T47D (cell line): Measurements from ENCODE around the gene RPL10L.

ENCODE experiments used
- DNase-seq, 2 experiments: peaks; one replicate each; pipeline versions ENCODE4 v3.0.0 to v3.0.0-alpha.2; 2011 to 2012; ENCODE audit warnings: low read depth in 1 of 2, low spot score in 1 of 2
- JUND ChIP-seq: IDR thresholded peaks from 2 replicates; pipeline ENCODE4 v1.6.1; 2012; ENCODE audit warnings: low read depth
- in situ Hi-C: cut with HindIII; loops from 2 replicates; pipeline ENCODE4 v1.10.0; 2016; ENCODE audit warnings: low sequenced_read_pairs, low pct_unique_long_range_greater_than_20kb

Gene RPL10L

DNA sequence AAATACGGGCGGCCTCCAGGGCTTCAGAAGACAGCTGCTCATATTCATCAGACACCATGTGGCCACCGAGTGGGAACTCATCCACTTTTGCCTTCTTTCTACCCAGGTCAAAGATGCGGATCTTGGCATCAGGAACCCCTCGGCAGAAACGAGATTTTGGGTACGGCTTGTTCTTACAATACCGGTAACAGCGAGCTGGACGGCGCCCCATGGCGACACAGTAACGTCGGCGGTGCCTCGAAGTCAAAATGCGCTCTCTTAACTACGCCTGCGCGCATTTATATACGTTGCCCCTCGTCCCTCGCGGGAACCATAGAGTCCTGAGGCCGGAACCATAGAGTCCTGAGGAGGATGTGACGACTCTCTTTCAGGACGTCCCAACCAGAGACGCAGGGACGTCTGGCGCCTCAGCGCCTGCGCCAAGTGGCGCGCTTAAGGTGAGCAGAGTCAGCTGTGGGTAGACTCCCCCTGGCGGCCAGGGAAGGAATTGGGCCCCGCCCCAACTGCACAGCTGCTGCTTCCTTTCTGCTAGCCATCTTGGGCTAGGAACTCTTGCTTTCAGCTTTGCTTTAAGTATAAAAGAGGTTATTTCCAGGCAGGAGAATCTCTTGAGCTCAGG, at the start of gene RPL10L:
RPL10L (minus strand) TSS at position 256 of the 619 bp plus-strand sequence; CDS start at position 211, 45 bp downstream.
- peak in 1 of 2 experiments; percentile 15 for DNase-seq
- TF ChIP-seq JUND: no peak
- in situ Hi-C loops: no loop called here

GRCh38 chr14:46691819-46692218, 40.2 kb upstream of the RPL10L start:
- TF ChIP-seq JUND: 0 out of 2 replicates have a peak, but pooled peaks have one; percentile 24
- in situ Hi-C loops: no loop called here

GRCh38 chr14:46686652-46687051, 35.1 kb upstream of the RPL10L start:
- no peak for TF ChIP-seq JUND
- peak in 1 of 2 experiments; percentile 35 for DNase-seq
- in situ Hi-C loops: no loop called here

More at GRCh38 chr14:46691819-46692218, 40.2 kb upstream of the RPL10L start:
- peak in 1 of 2 experiments; percentile 77 for DNase-seq

- DNase-seq: no peak
- in situ Hi-C loops: no loop called here
- TF ChIP-seq JUND: no peak
Measured at GRCh38 chr14:46672128-46672527, 20.5 kb upstream of the RPL10L start.

GRCh38 chr14:46663382-46663781, 11.8 kb upstream of the RPL10L start:
- in situ Hi-C loops: no loop called here
- DNase-seq: no peak
- TF ChIP-seq JUND: no peak

DNA sequence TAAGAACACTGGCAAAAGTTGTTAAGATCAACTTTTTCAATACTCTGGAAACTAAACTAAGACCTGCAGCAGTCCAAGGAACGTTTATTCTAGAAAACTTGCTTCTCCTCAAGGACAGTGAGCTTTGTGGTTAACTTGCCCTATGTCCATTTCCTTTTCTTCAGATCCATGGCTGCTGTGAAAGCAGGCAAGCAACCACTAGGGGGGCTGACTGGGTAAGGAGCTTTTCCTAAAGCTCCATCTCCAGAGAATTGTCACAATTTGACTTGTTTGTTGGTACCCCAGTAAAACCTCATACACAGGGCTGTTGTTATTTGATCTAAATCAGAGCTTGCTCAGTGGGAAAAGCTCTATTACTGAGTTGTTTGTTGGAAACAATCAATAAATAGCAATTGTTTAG, 10.1 kb upstream of the RPL10L start:
- in situ Hi-C loops: no loop called here
- no peak for TF ChIP-seq JUND
- DNase-seq: peak; percentile 8 to 64

GRCh38 chr14:46653031-46653755, 1.6 kb upstream of the RPL10L start:
- in situ Hi-C loops: no loop called here
- no peak for DNase-seq
- TF ChIP-seq JUND: no peak

DNA sequence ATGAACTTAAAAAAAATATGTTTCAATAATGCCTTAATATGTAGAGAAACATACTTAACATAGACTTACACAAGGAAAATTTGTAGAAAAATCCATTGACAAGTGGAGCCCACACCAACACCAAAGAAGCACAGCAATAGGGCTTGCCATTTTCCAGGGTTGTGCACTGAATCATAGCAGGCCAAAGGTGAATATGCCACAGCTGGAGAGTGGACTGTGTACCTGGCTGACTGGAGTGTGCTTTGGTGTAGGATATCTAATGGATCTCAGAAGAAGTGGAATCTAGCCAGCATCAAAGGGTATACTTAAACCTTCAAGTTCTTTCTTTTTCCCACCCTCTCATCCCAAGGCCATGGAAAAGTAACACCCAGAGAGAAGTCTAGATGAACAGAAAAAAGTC, 4.8 kb downstream of the RPL10L start:
- in situ Hi-C loops: no loop called here
- DNase-seq: no peak
- TF ChIP-seq JUND: no peak

DNA sequence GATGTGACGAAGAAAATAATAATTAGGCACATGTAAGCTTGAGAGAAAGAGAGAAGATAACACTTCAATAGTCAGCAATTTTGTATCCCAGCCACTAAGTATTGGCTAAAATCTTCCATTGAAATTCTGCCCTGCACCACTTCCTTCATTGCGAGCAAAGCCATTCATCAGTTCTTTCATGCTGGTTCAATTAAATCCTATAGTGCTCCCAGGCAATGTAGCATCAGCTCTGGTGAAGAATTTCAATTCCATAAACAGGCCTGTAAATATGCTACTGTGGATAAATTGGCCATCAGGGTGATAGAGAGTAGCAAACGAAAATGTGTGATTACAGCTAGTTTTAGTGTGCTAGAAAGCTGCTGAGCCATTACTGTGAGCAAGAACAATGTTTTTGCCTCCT, 24.7 kb downstream of the RPL10L start:
- no peak for DNase-seq
- in situ Hi-C loops: no loop called here
- no peak for TF ChIP-seq JUND
